HepG2 (cell line): ENCODE results near the gene ZRANB2. TPM values are rescaled to one million over a fixed set of nuclear protein-coding genes. Genes with fewer than 3 reads are reported as not detected.

Experiments
- ATAC-seq: fragments of 200-7000 bp; cut with Tn5 transposase; 3 replicates; pipeline ENCODE4 v1.9.1; 2020; ENCODE audit warnings: mild to moderate bottlenecking, moderate library complexity
- BruUV-seq: library from RNA; stranded (reverse); fragments of 400-500 nt; replicated peaks from 2 replicates; lab custom pipeline; 2021; lab: Mats Ljungman, UMichigan
- CTCF ChIA-PET: fragments of 300-600 bp; formaldehyde crosslinking; extraction: SDS; loops from one replicate; lab custom pipeline; 2021; ENCODE audit warnings: low total read pairs, inconsistent platforms, low intra/inter-chr PET ratio; lab: Yijun Ruan, JAX
- POLR2A ChIA-PET: fragments of 350-600 bp; sonication (Branson Sonifier 250); formaldehyde crosslinking; loops from one replicate; lab custom pipeline; 2020; ENCODE audit warnings: antibody characterized with exemption, inconsistent platforms; lab: Yijun Ruan, JAX
- DNase-seq: peaks from one replicate; pipeline ENCODE4 v3.0.0-alpha.2; 2015; ENCODE audit warnings: low spot score
- FAIRE-seq: peaks from 3 replicates; lab custom pipeline; 2011; peaks lifted over from hg19 to GRCh38; lab: Jason Lieb, UNC
- H2AFZ ChIP-seq: one replicate; pipeline ENCODE4 v1.6.1; 2011; ENCODE audit warnings: low read length, inconsistent platforms
- H3K27ac ChIP-seq: fragments of 300-600 bp; 3 replicates; pipeline ENCODE4 v1.8.0; 2011; ENCODE audit warnings: mixed run types, mild to moderate bottlenecking, mixed read lengths, low read length, inconsistent platforms; ENCODE audit not compliant: insufficient read depth; ENCODE audit errors: extremely low read length
- H3K27me3 ChIP-seq, 2 experiments: fragments of 200-600 bp in 1 of 2; 2 replicates in 1 of 2; 3 replicates in 1 of 2; pipeline versions ENCODE4 v1.6.0 to v1.8.0; 2011; ENCODE audit warnings: low read length in 2 of 2, mild to moderate bottlenecking in 2 of 2, moderate library complexity in 2 of 2, inconsistent platforms in 1 of 2; ENCODE audit not compliant: insufficient read depth in 2 of 2, control insufficient read depth in 1 of 2
- H3K36me3 ChIP-seq, 2 experiments: fragments of 200-600 bp in 1 of 2; replicated peaks in 1 of 2; 2 replicates in 1 of 2; 3 replicates in 1 of 2; pipeline versions ENCODE4 v1.5.1 to v1.8.0; 2011; ENCODE audit warnings: low read length in 2 of 2, inconsistent platforms in 1 of 2; ENCODE audit not compliant: insufficient read depth in 2 of 2, control insufficient read depth in 1 of 2
- H3K4me1 ChIP-seq: 2 replicates; pipeline ENCODE4 v1.5.1; 2012; ENCODE audit warnings: low read length, inconsistent platforms; ENCODE audit not compliant: insufficient read depth
- H3K4me2 ChIP-seq: 2 replicates; pipeline ENCODE4 v1.6.0; 2011; ENCODE audit warnings: low read depth, low read length, inconsistent platforms
- H3K4me3 ChIP-seq, 3 experiments: fragments of 200-600 bp in 1 of 3; sonication (generic), shearing (Covaris generic) in 1 of 3; replicated peaks in 1 of 3; 2 replicates each; pipeline ENCODE4 v1.5.1; 2011 to 2016; ENCODE audit warnings: low read length in 3 of 3, inconsistent platforms in 2 of 3, low read depth in 2 of 3, mild to moderate bottlenecking in 2 of 3, control low read depth in 1 of 3, mixed read lengths in 1 of 3; ENCODE audit not compliant: insufficient read depth in 1 of 3
- H3K79me2 ChIP-seq: one replicate; pipeline ENCODE4 v1.6.1; 2011; ENCODE audit warnings: low read length, inconsistent platforms; ENCODE audit not compliant: insufficient read depth
- H3K9ac ChIP-seq: 2 replicates; pipeline ENCODE4 v1.6.0; 2011; ENCODE audit warnings: mild to moderate bottlenecking, low read depth, low read length, inconsistent platforms; ENCODE audit not compliant: insufficient read depth
- H3K9me3 ChIP-seq: 2 replicates; pipeline ENCODE4 v1.5.1; 2012; ENCODE audit warnings: mild to moderate bottlenecking, low read length
- H4K20me1 ChIP-seq: 2 replicates; pipeline ENCODE4 v1.6.0; 2011; ENCODE audit warnings: inconsistent platforms, mild to moderate bottlenecking, low read length, moderate library complexity; ENCODE audit not compliant: insufficient read depth
- EZH2 ChIP-seq: conservative IDR thresholded peaks from 2 replicates; pipeline ENCODE4 v1.6.1; 2012; ENCODE audit warnings: mild to moderate bottlenecking, low read depth, low read length, moderate library complexity
- MAZ ChIP-seq, 2 experiments: sonication (generic) in 1 of 2; formaldehyde crosslinking in 1 of 2; IDR thresholded peaks; 2 replicates each; pipeline versions ENCODE4 v1.5.0 to v1.6.1; 2012 to 2020; ENCODE audit warnings: low read depth in 2 of 2, mild to moderate bottlenecking in 2 of 2, borderline replicate concordance in 1 of 2, improper control_type of control experiment in 1 of 2, low read length in 1 of 2, missing genetic modification reagents in 1 of 2, moderate library complexity in 1 of 2
- PATZ1 ChIP-seq: sonication (generic); formaldehyde crosslinking; IDR thresholded peaks from 2 replicates; pipeline ENCODE4 v1.4.0; 2020; ENCODE audit warnings: missing genetic modification reagents
- ZNF292 ChIP-seq: sonication (generic); formaldehyde crosslinking; IDR thresholded peaks from 2 replicates; pipeline ENCODE4 v1.8.1; 2022; ENCODE audit warnings: mild to moderate bottlenecking, low read depth, missing genetic modification reagents, borderline replicate concordance
- ZNF768 ChIP-seq: sonication (generic); formaldehyde crosslinking; IDR thresholded peaks from 2 replicates; pipeline ENCODE4 v1.4.0; 2020; ENCODE audit warnings: missing genetic modification reagents
- ZSCAN25 ChIP-seq: sonication (generic); formaldehyde crosslinking; IDR thresholded peaks from 2 replicates; pipeline ENCODE4 v1.8.0; 2022; ENCODE audit warnings: mild to moderate bottlenecking, missing genetic modification reagents
- WGBS: methylation state at CpG from one replicate; pipeline ENCODE4 v1.1.6; 2017; ENCODE audit warnings: low lambda C conversion rate; 5-methylcytosine and 5-hydroxymethylcytosine counted together
- in situ Hi-C: cut with HindIII; loops from 2 replicates; pipeline ENCODE4 v1.10.0; 2017; ENCODE audit warnings: low pct_unique_long_range_greater_than_20kb; ENCODE audit not compliant: extremely low pct_ligation_motif_present
- intact Hi-C: fragments of 100-400 bp; cut with micrococcal nuclease; formaldehyde crosslinking; loops from one replicate; pipeline ENCODE4 v1.10.0; 2022; ENCODE audit not compliant: unreplicated experiment
- polyA plus RNA-seq, 8 experiments: library from polyadenylated mRNA; depleted of rRNA in 3 of 8; stranded (reverse) in 7 of 8; unstranded in 1 of 8; fragments of >200 nt; fragmentation: Illumina TruSeq in 4 of 8; extraction: Trizol in 4 of 8; gene quantifications; 2 replicates each; pipeline versions ENCODE4 v1.2.1 to v1.2.3, GENCODE V29; 2011 to 2016; ENCODE audit warnings: low read depth in 4 of 8, missing spikeins in 1 of 8, mixed read lengths in 1 of 8; ENCODE audit not compliant: insufficient read depth in 1 of 8
- total RNA-seq, 5 experiments: library from RNA; depleted of rRNA; stranded (reverse); fragments of >200 nt; fragmentation: Illumina TruSeq; extraction: Trizol; gene quantifications; 2 replicates each; pipeline ENCODE4 v1.2.3, GENCODE V29; 2016; ENCODE audit warnings: low read depth in 1 of 5

ZRANB2 gene
- total and polyA plus RNA-seq, 2 of the 13 experiments (the other 11 are each of a cell fraction or from before 2014, with no cell fraction given), result 43.0 to 45.4 TPM

DNA sequence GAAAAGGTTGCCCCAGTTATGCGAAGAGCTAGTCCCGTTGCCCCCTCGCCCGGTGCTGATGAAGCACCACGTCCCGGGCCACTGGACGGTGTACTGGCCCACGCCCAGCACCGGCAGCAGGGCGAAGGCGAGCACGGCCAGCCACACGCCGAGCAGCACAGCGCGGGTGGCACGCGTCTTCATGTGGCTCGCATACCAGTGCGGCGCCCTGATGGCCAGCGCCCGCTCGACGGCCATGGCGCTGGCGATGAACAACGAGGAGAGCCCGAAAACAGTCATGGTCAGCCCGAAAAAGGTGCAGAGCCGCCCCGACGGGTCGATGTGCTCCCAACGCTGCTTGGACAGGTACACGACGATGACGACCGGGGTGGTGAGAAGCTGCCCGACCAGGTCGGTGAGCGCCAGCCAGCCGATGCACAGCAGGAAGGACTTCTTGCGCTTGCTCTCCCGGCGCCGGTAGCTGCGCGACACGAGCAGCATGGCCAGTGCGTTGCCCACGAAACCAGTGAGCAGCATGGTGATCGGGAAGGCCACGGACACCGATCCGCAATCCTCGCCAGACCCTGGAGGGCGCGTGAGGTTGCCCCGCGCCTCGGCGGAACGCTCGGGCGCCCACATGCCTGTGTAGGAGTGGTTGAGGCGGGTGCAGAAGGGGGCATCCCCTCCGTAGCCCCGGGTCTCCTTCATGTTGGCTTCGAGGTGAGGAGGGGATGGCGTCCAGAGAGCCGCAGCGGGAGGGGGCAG, 33.8 kb downstream of the ZRANB2 start:
- ATAC-seq, result peak; percentile 38
- H3K4me2 ChIP-seq, result peak overlapping the region; percentile 74
- DNase-seq, result no peak
- H3K4me3 ChIP-seq, result peak overlapping the region; percentile 33 to 66 (median 47); a peak in 5 of 6 replicates
- intact Hi-C loops, result no loop called here
- H3K79me2 ChIP-seq, result no peaks in the 10 kb centered on the region
- H3K27ac ChIP-seq, result no peak overlapping the region
- H3K27me3 ChIP-seq, result peaks cover 11 to 25% of the 10 kb centered on the region in 2 experiments
- H3K4me1 ChIP-seq, result peaks cover 6% of the 10 kb centered on the region; the same call in 1 of the 2 replicates
- FAIRE-seq, result no peak
- H2AFZ ChIP-seq, result no peak overlapping the region
- BruUV-seq, result no TSS peak
- H3K36me3 ChIP-seq, result no peaks in the 10 kb centered on the region
- 57% methylated on average over 16 of the region's 73 CpGs for WGBS
- POLR2A ChIA-PET, result interaction anchor here (1.0 kb wide), 1 partner anchor 34 kb away, joined by 3 read pairs; the partner anchor contains the start of gene ZRANB2
- H3K9ac ChIP-seq, result no peak overlapping the region
- TF ChIP-seq ZNF768 (peak; percentile 37; the same call in 1 of the 2 replicates), ZNF292 (CRISPR knock-in tag) (no peak), ZSCAN25 (CRISPR knock-in tag) (no peak)
- no peaks in the 10 kb centered on the region for H3K9me3 ChIP-seq
- in situ Hi-C loops, result loop anchor here (5.0 kb wide), 2 partner anchors 360 to 520 kb away; no protein-coding TSS in a partner anchor
- CTCF ChIA-PET, result no interaction called here
- no peaks in the 10 kb centered on the region for H4K20me1 ChIP-seq

GRCh38 chr1:71045463-71046028, 35.3 kb downstream of the ZRANB2 start:
- Histone ChIP-seq H3K27me3 (peaks cover 11 to 25% of the 10 kb centered on the region in 2 experiments), H3K9ac (no peak overlapping the region), H3K79me2 (no peaks in the 10 kb centered on the region), H3K4me3 (no peak overlapping the region), H2AFZ (no peak overlapping the region), H3K36me3 (no peaks in the 10 kb centered on the region), H3K27ac (no peak overlapping the region), H3K9me3 (no peaks in the 10 kb centered on the region), H4K20me1 (no peaks in the 10 kb centered on the region), H3K4me2 (no peak overlapping the region), H3K4me1 (peaks cover 6% of the 10 kb centered on the region; the same call in 1 of the 2 replicates)
- in situ Hi-C loops, result loop anchor here (5.0 kb wide), 2 partner anchors 358 to 518 kb away; no protein-coding TSS in a partner anchor
- no peak for FAIRE-seq
- ATAC-seq, result no peak
- WGBS, result 55% methylated on average over 15 of the region's 16 CpGs
- BruUV-seq, result no TSS peak
- CTCF ChIA-PET, result no interaction called here
- intact Hi-C loops, result no loop called here
- no peak for TF ChIP-seq PATZ1 (CRISPR knock-in tag)
- TF ChIP-seq EZH2, result no peak
- no peak for TF ChIP-seq MAZ (IDR thresholded peaks at IDR 0.05; ENCODE audit: borderline replicate concordance, low read depth, low read length)
- no peak for TF ChIP-seq MAZ (CRISPR knock-in tag; IDR thresholded peaks at IDR 0.05; ENCODE audit: low read depth)
- no peak for DNase-seq
- POLR2A ChIA-PET, result no interaction called here
